ENCODE data around the gene HDDC3. TPM values are rescaled to one million over a fixed set of nuclear protein-coding genes. Genes with fewer than 3 reads are reported as not detected.

Gene HDDC3
- total and polyA plus RNA-seq, 9 donors, result 10.0 to 13.5 (median 11.6) TPM

- Histone ChIP-seq H3K9me3 (replicated peaks; ENCODE audit: control insufficient read depth, low read depth, low read length) (no peaks in the 10 kb centered on the region), H3K4me1 (ENCODE audit: control insufficient read depth, insufficient read depth, low read length) (peaks cover 33% of the 10 kb centered on the region), H3K4me3 (ENCODE audit: low read length) (peak within 1 kb of the TSS; percentile 63), H3K27ac (ENCODE audit: low read length) (peak within 1 kb of the TSS; percentile 96), H3K36me3 (ENCODE audit: control insufficient read depth, insufficient read depth, low read length) (peaks cover 47% of the 10 kb centered on the region), H3K27me3 (ENCODE audit: control insufficient read depth, insufficient read depth, low read length) (no peaks in the 10 kb centered on the region)
- 1% methylated on average over 48 of the region's 58 CpGs for WGBS (ENCODE audit: insufficient coverage)
- peak; percentile 93 for DNase-seq
Observed at GRCh38 chr15:90883976-90884718, 48.2 kb downstream of the HDDC3 start, which contains the start of gene FES. Gene FES, plus strand, starts transcription at chr15:90884504. Its CDS starts 542 bp downstream, at chr15:90885046.

- peaks cover 33% of the 10 kb centered on the region for H3K4me1 ChIP-seq (ENCODE audit: control insufficient read depth, insufficient read depth, low read length)
Observed at GRCh38 chr15:90883526-90883975, 48.8 kb downstream of the HDDC3 start.

GRCh38 chr15:90882781-90883525 is 49.4 kb downstream of the HDDC3 start:
- peaks cover 33% of the 10 kb centered on the region for H3K4me1 ChIP-seq (ENCODE audit: control insufficient read depth, insufficient read depth, low read length)
- H3K4me3 ChIP-seq (ENCODE audit: low read length), result no peak overlapping the region
- WGBS (ENCODE audit: insufficient coverage), result 72% methylated on average over 9 of the region's 13 CpGs
- H3K27me3 ChIP-seq (ENCODE audit: control insufficient read depth, insufficient read depth, low read length), result no peaks in the 10 kb centered on the region
- peaks cover 55% of the 10 kb centered on the region for H3K36me3 ChIP-seq (ENCODE audit: control insufficient read depth, insufficient read depth, low read length)
- peak overlapping the region; percentile 96 for H3K27ac ChIP-seq (ENCODE audit: low read length)
- no peak for DNase-seq
- H3K9me3 ChIP-seq (replicated peaks; ENCODE audit: control insufficient read depth, low read depth, low read length), result no peaks in the 10 kb centered on the region

More at GRCh38 chr15:90883526-90883975, 48.8 kb downstream of the HDDC3 start:
- WGBS (ENCODE audit: insufficient coverage), result 0% methylated on average over 1 of the region's 7 CpGs
- Histone ChIP-seq H3K4me3 (ENCODE audit: low read length) (peak overlapping the region; percentile 63), H3K27ac (ENCODE audit: low read length) (peak overlapping the region; percentile 96), H3K27me3 (ENCODE audit: control insufficient read depth, insufficient read depth, low read length) (no peaks in the 10 kb centered on the region), H3K9me3 (replicated peaks; ENCODE audit: control insufficient read depth, low read depth, low read length) (no peaks in the 10 kb centered on the region), H3K36me3 (ENCODE audit: control insufficient read depth, insufficient read depth, low read length) (peaks cover 53% of the 10 kb centered on the region)
- DNase-seq, result peak; percentile 58

GRCh38 chr15:90881978-90882721 is 50.2 kb downstream of the HDDC3 start:
- Histone ChIP-seq H3K4me1 (ENCODE audit: control insufficient read depth, insufficient read depth, low read length) (peaks cover 33% of the 10 kb centered on the region), H3K9me3 (replicated peaks; ENCODE audit: control insufficient read depth, low read depth, low read length) (no peaks in the 10 kb centered on the region), H3K27me3 (ENCODE audit: control insufficient read depth, insufficient read depth, low read length) (no peaks in the 10 kb centered on the region), H3K27ac (ENCODE audit: low read length) (no peak overlapping the region), H3K4me3 (ENCODE audit: low read length) (no peak overlapping the region), H3K36me3 (ENCODE audit: control insufficient read depth, insufficient read depth, low read length) (peaks cover 55% of the 10 kb centered on the region)
- DNase-seq, result no peak
- 85% methylated on average over 5 of the region's 19 CpGs for WGBS (ENCODE audit: insufficient coverage)

GRCh38 chr15:90881181-90881977 is 51.0 kb downstream of the HDDC3 start:
- Histone ChIP-seq H3K27me3 (ENCODE audit: control insufficient read depth, insufficient read depth, low read length) (no peaks in the 10 kb centered on the region), H3K4me3 (ENCODE audit: low read length) (no peak overlapping the region), H3K36me3 (ENCODE audit: control insufficient read depth, insufficient read depth, low read length) (peaks cover 55% of the 10 kb centered on the region), H3K4me1 (ENCODE audit: control insufficient read depth, insufficient read depth, low read length) (peaks cover 30% of the 10 kb centered on the region), H3K27ac (ENCODE audit: low read length) (no peak overlapping the region), H3K9me3 (replicated peaks; ENCODE audit: control insufficient read depth, low read depth, low read length) (no peaks in the 10 kb centered on the region)
- DNase-seq, result no peak
- 79% methylated on average over 22 of the region's 35 CpGs for WGBS (ENCODE audit: insufficient coverage)

GRCh38 chr15:90880381-90881145 is 51.8 kb downstream of the HDDC3 start:
- Histone ChIP-seq H3K27me3 (ENCODE audit: control insufficient read depth, insufficient read depth, low read length) (no peaks in the 10 kb centered on the region), H3K4me3 (ENCODE audit: low read length) (no peak overlapping the region), H3K36me3 (ENCODE audit: control insufficient read depth, insufficient read depth, low read length) (peaks cover 63% of the 10 kb centered on the region), H3K4me1 (ENCODE audit: control insufficient read depth, insufficient read depth, low read length) (peaks cover 24% of the 10 kb centered on the region), H3K9me3 (replicated peaks; ENCODE audit: control insufficient read depth, low read depth, low read length) (no peaks in the 10 kb centered on the region), H3K27ac (ENCODE audit: low read length) (no peak overlapping the region)
- WGBS (ENCODE audit: insufficient coverage), result 86% methylated on average over 9 of the region's 16 CpGs
- DNase-seq, result no peak

Other genes starting within 250 kb of the HDDC3 start
- 4.7 TPM for gene BLM, start 215.2 kb downstream of the HDDC3 start, total RNA-seq
- 1 to 10 TPM; 4.9 to 7.5 (median 5.3) TPM for gene BLM, start 215.2 kb downstream of the HDDC3 start, polyA plus RNA-seq (ENCODE audit: insufficient read depth in 1 of 8, insufficient read length in 8 of 8, low replicate concordance in 1 of 8)
- 16.3 TPM for gene FURIN, start 64.0 kb downstream of the HDDC3 start, total RNA-seq
- 10 to 100 TPM; 24.0 to 39.5 (median 34.6) TPM for gene FURIN, start 64.0 kb downstream of the HDDC3 start, polyA plus RNA-seq (ENCODE audit: insufficient read depth in 1 of 8, insufficient read length in 8 of 8, low replicate concordance in 1 of 8)
- gene FES, start 48.0 kb downstream of the HDDC3 start, total RNA-seq, result 16.7 TPM
- gene FES, start 48.0 kb downstream of the HDDC3 start, polyA plus RNA-seq (ENCODE audit: insufficient read depth in 1 of 8, insufficient read length in 8 of 8, low replicate concordance in 1 of 8), result 10 to 100 TPM; 12.6 to 17.9 (median 15.2) TPM
- gene MAN2A2, start 29.2 kb downstream of the HDDC3 start, total RNA-seq, result 9.2 TPM
- gene MAN2A2, start 29.2 kb downstream of the HDDC3 start, polyA plus RNA-seq (ENCODE audit: insufficient read depth in 1 of 8, insufficient read length in 8 of 8, low replicate concordance in 1 of 8), result 10 to 100 TPM; 25.3 to 40.3 (median 29.9) TPM
- 22.7 TPM for gene UNC45A, start 2.7 kb upstream of the HDDC3 start, total RNA-seq
- 10 to 100 TPM; 24.1 to 39.9 (median 29.6) TPM for gene UNC45A, start 2.7 kb upstream of the HDDC3 start, polyA plus RNA-seq (ENCODE audit: insufficient read depth in 1 of 8, insufficient read length in 8 of 8, low replicate concordance in 1 of 8)
- 12.0 TPM for gene RCCD1, start 22.3 kb upstream of the HDDC3 start, total RNA-seq
- gene RCCD1, start 22.3 kb upstream of the HDDC3 start, polyA plus RNA-seq (ENCODE audit: insufficient read depth in 1 of 8, insufficient read length in 8 of 8, low replicate concordance in 1 of 8), result 10 to 100 TPM; 12.1 to 17.9 (median 15.3) TPM
- 44.2 TPM for gene PRC1, start 62.0 kb upstream of the HDDC3 start, total RNA-seq
- gene PRC1, start 62.0 kb upstream of the HDDC3 start, polyA plus RNA-seq (ENCODE audit: insufficient read depth in 1 of 8, insufficient read length in 8 of 8, low replicate concordance in 1 of 8), result 10 to 100 TPM; 38.3 to 68.2 (median 52.2) TPM
- 7.9 TPM for gene VPS33B, start 90.0 kb upstream of the HDDC3 start, total RNA-seq
- gene VPS33B, start 90.0 kb upstream of the HDDC3 start, polyA plus RNA-seq (ENCODE audit: insufficient read depth in 1 of 8, insufficient read length in 8 of 8, low replicate concordance in 1 of 8), result 10 to 100 TPM in 5 of 8 donors, 1 to 10 TPM in 3; 8.1 to 12.4 (median 10.5) TPM
- 3.1 TPM for gene SV2B, start 167.7 kb upstream of the HDDC3 start, total RNA-seq
- 1 to 10 TPM; 2.6 to 4.6 (median 3.1) TPM for gene SV2B, start 167.7 kb upstream of the HDDC3 start, polyA plus RNA-seq (ENCODE audit: insufficient read depth in 1 of 8, insufficient read length in 8 of 8, low replicate concordance in 1 of 8)

Data from muscle of leg (tissue), 11 donors.